Stomach (tissue), 4 donors: Measurements from ENCODE around the gene SEC11C.

Source experiments
- CTCF ChIP-seq, 7 experiments: fragments of 450-650 bp in 4 of 7; fragments of 200-600 bp in 3 of 7; sonication (generic) in 3 of 7; IDR thresholded peaks; one replicate each; pipeline ENCODE4 v1.5.1; 2016 to 2019; ENCODE audit warnings: antibody characterized with exemption in 7 of 7, control low read depth in 2 of 7, mild to moderate bottlenecking in 1 of 7
- EP300 ChIP-seq: sonication (generic); formaldehyde crosslinking; IDR thresholded peaks from one replicate; pipeline ENCODE4 v1.6.1; 2017; ENCODE audit warnings: antibody characterized with exemption
- POLR2A ChIP-seq, 4 donors: fragments of 450-650 bp; IDR thresholded peaks; one replicate each; pipeline ENCODE4 v1.6.1; 2016; ENCODE audit warnings: antibody characterized with exemption in 4 of 4, control low read depth in 2 of 4, mild to moderate bottlenecking in 1 of 4, moderate library complexity in 1 of 4
- POLR2AphosphoS5 ChIP-seq, 3 donors: sonication (generic); formaldehyde crosslinking; IDR thresholded peaks; one replicate each; pipeline ENCODE4 v1.6.1; 2016; ENCODE audit warnings: antibody characterized with exemption in 3 of 3

DNA sequence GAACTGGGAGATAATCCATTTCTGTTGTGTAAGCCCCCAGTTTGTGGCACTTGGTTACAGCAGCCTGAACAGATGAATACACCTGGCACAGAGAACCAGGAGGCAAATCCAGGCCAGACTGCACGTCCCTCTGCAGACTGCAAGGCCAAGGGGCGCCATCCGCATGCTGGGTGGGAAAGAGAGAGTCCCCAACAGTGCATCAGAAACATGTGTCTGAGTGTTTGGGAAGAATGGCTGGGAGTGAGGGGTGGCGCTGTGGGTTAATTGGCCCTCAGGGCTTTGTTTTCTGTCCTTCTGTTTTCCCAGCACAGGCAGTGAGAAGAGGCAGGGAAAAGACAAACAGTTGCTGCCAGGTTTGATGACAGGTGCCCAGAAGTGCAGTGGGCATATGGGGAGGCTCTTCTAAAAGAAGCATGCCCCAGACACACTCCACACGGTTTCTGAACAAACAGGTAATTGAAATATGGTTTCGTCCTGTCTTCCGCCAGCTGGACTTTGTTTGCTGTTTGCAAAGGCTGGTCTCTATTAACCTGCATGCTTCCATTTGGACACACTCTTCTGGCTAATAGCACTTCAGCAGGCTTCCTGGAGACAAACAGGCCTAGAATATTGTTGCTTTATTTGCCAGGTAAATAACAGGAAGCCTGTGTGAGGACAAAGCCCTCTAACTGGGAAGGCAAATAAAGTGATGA lies 43.4 kb upstream of the SEC11C start:
- TF ChIP-seq CTCF (IDR thresholded peaks at IDR 0.05) (no peak), POLR2A (IDR thresholded peaks at IDR 0.05) (no peak), POLR2AphosphoS5 (IDR thresholded peaks at IDR 0.05) (no peak), EP300 (no peak)
